ENCODE results near the gene ARL14EP.

ARL14EP gene

DNA sequence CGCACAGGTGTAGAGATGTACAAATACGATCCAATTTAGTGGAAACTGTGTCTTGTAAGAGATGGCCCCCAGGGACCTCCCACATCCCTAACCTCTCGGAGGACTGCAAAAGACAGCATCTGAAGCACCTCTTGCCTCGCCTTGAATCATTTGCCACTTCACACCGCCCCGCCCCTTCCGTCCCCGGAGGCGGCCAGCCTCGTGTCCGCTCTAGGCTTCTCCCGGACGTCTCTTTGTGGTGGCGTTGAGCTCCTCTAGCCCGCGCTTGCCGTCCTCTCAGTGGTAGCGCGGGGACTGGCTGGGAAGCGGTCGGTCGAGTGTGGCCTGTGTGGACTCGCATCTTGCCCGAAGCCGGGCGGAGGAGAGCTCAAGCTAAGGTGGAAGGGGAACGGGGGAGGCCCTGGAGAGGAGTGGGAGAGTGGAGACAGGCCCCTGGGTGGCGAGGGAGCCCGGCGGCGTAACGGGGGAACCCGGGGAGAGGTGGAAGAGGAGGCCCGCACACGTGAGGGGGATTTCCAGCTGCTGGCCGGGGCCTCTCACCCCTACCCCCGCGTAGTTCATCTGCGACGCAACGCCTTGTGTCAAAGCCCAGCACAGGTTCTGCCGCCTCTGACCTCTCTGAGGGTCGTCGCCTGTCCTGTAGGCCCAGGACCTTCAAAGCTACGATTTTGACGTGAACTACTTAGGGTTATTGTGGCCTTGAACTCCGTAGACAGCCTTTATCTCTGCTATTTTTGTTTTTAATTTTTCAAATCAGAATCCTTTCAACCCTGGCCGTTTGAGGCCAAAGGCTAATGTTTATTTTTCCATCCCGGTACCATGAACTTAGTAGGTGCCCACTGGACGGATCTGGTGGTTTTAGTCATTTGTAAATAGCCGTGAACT lies at the start of gene ARL14EP:
ARL14EP (plus strand) TSS at position 279 of the 885 bp plus-strand sequence. CDS start 7,845 bp downstream, outside the sequence.
- DNase-seq (ENCODE audit: low read depth, low spot score): peak; percentile 85
- peak within 1 kb of the TSS; percentile 53 for H3K27ac ChIP-seq

DNA sequence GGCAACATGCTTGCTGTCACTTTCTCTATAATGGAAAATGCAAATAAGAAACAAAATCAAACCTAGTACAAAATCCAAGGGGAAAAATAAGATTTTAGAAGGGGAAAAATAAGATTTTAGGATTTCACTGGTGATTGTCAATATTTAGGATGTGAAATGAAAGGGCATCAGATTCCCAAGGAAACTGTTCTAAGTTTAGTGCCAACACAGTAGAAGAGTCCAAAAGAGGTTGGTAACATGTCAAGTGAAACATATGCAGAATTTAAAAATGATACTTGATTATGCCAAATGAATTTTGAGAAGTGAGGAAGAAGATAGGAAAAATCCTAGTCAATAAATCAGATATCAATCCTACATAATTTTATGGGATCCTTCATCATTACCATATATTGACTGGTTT lies 45.7 kb upstream of the ARL14EP start:
- no peak overlapping the region for H3K27ac ChIP-seq
- DNase-seq (ENCODE audit: low read depth, low spot score): no peak

DNA sequence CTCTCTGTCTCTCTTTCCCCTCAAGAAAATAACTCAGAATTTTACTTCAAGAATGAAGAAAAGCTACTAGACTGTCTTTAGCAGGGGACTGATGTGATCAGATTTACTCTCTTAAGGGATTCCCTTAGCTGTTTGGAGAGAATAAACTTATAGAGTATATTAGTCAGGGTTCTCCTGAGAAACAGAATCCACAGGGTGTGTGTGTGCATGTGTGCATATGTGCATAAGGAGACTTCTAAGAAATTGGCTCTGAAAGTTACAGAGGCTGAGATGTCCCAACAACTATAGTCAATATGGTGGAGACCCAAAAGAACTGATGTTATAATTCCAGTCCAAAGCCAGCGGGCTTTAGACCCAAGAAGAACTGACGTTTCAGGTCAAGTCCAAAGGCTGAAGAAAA lies 43.1 kb upstream of the ARL14EP start:
- no peak overlapping the region for H3K27ac ChIP-seq
- no peak for DNase-seq (ENCODE audit: low read depth, low spot score)

DNA sequence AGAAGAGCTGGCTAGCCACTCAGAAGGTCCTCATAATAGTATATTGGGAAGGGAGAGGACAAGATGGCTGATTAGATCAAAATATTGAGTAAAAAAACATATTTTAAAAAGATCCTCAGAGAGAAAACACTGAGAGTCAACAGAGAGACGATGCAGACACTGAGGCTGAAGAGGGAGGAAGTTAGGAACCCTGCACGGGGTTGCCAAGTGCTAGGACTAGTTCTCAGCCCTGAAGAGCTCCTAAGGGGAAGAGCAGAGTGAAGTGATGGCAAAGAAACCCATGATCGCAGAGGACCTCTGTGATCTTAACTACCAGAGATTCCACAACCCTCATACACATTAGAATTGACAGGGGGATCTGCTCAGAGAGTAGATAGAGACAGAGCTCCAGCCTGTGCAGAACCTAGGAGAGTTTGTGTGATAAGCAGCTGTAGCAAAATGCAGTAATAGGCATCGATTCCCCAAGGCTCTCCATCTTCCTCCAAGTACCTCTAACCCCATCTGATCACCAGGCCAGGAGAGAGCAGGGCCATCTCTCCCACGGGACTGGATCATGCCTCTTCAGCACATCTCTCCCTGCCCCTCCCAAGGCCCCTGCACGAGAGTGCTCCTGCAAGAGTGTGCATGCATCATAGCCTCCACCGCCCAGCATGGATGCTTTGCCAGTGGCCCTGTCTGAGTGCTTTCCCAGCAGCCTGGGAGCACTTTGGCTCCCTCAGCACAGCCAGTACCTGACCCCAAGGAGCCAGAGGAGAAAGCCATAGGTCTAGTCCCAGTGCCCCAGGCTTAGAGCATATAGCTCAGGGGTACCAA lies 41.2 kb upstream of the ARL14EP start:
- no peak for DNase-seq (ENCODE audit: low read depth, low spot score)
- H3K27ac ChIP-seq: no peak overlapping the region

DNA sequence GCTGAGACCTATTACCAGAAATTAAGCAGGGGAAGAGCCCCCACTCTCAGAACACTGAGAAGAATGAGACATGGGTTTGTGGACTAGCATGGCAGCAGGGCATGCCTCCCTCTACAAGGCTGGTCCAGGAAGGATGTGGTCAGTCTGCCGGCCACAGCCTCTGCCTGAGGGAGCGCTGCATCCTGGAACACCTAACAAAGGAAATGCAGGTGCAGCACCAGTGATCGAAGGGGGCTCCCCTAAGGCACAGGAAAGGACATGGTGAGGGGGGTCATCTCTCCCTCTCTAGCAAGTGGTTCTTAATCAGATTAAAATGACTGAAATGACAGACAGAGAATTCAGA lies 40.6 kb upstream of the ARL14EP start:
- H3K27ac ChIP-seq: no peak overlapping the region
- no peak for DNase-seq (ENCODE audit: low read depth, low spot score)

DNA sequence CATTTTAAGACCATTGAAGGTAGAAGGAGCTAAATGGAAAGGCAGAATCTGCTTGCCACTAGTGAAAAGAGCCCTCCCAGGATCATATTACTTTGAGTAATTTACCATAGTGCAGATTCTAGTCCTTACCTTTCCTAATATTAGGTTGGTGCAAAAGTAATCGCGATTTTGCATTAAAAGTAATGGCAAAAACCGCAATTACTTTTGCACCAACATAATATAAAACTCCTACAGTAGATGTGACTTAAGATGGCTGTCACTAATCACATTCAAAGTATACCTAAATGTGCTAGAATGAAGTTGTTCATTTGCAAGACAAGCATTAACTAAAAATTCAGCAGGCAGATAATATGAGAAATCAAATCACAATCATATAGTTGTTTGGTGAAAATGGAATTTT lies 38.1 kb upstream of the ARL14EP start:
- H3K27ac ChIP-seq: no peak overlapping the region
- DNase-seq (ENCODE audit: low read depth, low spot score): no peak

DNA sequence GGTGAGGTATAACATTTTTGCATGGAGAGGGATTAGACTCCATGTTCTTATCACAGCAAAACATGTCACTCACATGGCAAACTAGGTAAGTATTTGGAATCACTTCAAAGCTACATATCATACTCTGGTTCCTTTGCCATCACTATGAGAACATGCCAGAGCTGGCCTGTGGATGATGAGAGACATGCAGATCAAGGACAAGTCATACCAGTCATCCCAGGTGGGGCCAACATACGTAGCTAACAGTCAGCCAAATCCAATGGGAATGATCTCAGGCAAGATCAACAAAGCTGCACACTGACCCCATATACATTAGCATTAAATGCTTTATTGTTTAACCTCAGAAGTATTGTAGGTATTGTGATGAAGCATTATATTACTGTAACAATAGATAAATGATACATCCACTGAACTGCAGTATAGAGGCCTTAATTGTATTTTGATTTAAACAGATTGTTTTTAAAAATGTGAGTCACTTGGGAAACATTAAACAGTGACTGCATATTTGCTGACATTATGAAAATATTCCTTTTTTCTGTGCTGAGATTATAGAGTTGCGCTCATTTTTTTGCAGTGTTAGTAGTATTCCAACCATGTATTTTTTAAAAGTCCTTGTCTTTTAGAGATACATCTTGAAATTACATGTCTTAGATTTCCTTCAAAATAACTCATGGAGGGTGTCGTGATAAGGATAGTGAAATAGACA lies 37.3 kb upstream of the ARL14EP start:
- DNase-seq (ENCODE audit: low read depth, low spot score): no peak
- no peak overlapping the region for H3K27ac ChIP-seq

DNA sequence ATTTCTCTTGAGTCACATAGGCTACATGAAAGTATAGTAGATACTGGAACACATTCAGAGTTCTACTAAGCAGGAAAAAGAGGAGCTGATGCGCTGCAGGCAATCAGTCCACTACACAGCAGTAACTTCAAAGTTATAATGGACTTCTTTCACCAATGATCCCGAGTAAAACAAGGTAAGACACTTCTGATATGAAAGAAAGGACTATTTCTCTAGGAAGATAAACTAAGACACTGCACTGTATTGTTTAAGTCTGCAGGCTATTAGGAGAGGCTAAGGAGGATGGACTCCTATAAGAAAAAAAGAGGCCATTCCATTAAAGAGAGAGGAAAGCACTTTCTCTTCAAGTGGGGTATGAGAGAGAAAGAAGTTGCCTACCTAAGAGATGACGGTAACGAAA lies 31.6 kb upstream of the ARL14EP start:
- H3K27ac ChIP-seq: no peak overlapping the region
- no peak for DNase-seq (ENCODE audit: low read depth, low spot score)

DNA sequence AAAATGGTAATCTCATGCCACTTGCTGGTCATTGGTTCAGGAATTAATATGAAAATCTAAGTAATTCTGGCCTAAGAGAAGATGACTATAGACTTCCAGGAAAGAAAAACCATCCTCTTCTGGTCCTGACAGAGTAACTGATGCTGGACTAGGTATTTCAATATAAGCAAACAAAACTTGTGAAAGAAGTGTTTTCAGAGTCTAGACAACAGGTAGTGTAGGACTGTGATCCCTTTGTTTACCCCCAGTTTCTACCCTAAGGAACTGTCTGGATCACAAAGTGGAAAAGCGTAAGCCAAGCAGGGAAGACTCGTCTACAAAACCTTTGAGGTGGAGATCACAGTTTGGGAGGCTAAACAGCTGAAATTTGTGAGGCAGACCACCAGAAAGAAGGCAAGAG lies 30.4 kb upstream of the ARL14EP start:
- no peak for DNase-seq (ENCODE audit: low read depth, low spot score)
- no peak overlapping the region for H3K27ac ChIP-seq

DNA sequence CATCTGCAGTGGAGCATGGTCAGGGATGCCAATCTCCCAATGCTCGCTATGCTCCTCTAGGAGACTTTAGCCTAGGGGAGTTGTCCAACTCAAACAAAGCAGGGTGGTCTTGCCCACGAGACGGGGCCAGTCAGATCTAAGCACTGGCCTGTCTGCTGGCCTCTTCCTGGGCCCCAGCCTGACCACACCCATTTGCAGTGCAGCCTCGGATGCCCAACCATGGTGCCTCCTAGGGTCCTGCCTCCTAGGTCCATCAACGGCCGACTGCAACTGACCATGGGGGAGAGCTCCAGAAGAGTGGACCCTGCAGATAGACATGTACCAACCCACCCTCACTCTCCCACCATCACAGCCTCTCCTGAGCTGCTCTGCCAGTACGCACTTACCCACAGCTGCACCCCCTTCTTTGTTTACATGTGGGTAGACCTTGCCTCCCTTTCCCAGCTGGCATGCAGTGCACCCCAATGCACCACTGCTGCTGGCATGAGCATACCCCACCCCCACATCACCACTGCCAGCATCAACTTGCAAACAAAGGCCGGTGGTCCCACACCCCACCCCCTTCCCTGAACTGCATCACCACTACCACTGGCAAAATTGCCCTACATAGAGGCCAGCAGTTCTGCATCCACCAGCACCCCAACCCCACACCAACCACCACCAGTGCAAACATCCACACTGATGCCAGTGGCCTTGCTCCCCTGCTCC lies 27.6 kb upstream of the ARL14EP start:
- H3K27ac ChIP-seq: no peak overlapping the region
- DNase-seq (ENCODE audit: low read depth, low spot score): no peak

DNA sequence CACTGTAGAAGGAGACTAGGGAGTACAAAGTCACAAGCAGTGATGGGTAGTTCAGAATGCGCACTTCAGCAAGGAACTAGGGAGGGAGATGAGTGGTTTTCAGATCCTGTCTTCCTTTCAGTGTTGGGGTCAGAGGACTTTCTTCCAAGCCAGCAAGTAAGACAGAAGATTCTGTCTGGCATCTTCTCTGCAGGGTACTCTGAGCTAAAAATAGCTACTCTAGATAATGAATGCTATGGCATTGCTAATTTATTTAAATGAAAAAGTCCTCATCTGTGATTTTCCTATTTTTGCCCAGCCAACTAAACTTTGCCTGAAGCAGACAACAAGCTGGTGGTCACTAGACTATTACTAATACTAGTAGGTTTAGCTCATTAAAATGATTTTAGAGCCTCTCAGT lies 18.3 kb upstream of the ARL14EP start:
- no peak for DNase-seq (ENCODE audit: low read depth, low spot score)
- no peak overlapping the region for H3K27ac ChIP-seq

DNA sequence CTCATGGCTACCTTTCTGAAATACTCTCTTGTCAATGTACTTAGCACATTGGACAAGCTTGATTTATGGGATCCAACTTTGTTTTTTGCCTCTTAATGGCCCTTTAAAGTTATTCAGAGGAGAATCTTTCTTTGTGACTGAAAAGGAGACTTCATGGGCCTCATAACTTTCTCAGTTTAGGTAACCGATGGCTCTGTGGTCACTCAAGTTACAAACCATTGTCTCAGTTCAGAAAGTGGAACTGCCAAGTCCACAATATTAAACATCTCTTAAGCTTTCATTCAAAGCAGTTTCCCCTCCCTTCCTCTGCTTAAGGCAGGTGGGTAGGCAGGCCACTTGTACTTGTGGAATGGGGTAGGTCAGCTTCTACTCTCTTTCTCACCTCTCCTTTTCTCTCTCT lies 12.3 kb upstream of the ARL14EP start:
- no peak for DNase-seq (ENCODE audit: low read depth, low spot score)

DNA sequence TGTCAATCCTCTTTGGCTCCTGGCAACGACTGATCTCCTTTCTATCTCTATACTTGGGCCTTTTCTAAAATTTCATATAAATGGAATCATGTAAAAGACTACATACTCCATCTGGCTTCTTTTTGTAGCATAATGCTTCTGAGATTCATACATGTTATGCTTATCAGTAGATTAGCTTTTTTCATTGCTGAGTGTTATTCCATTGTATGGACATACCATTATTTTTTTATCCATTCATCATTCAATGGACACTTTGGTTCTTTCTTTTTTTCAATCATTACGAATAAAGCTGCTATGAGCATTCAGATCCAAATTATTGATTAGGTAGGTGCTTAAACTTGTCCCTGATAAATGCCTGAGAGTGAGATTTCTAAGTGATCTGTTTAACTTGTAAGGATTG lies 11.7 kb upstream of the ARL14EP start:
- no peak overlapping the region for H3K27ac ChIP-seq
- DNase-seq (ENCODE audit: low read depth, low spot score): no peak

More for the DNA sequence above, 12.3 kb upstream of the ARL14EP start:
- no peak overlapping the region for H3K27ac ChIP-seq

DNA sequence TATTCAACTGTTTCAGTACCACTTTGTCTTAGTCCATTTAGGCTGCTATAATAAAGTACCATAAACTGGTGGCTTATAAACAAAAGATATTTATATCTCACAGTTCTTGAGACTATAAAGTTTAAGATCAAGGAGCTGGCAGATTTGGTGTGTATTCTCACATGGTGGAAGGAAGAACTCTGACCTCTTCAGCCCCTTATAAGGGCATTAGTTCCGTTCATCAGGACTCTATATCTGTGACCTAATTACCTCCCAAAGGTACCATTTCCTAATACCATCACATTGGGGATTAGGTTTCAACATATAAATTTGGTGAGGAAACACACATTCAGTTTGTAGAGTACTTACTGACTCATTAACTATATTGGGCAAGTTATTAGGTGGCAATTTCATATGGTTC lies 10.7 kb upstream of the ARL14EP start:
- no peak for DNase-seq (ENCODE audit: low read depth, low spot score)
- H3K27ac ChIP-seq: no peak overlapping the region

DNA sequence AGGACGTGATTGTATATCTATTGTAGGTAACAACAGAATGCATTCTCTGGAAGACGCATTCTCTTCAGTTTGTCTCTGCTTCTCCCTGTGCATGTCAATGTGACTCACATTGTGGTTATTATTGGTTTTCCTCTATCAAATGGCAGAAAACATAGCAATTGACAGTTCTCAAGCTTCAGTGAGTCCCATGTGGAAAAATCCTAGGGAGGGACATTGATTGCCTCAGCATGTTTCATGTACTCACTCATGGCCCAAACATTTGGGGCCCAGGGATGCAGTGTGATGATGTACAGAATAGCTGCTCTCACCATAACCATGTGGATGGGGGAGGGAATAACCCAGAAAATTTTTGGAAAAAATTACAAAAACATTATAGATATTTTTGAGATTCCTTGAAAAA lies 9.3 kb upstream of the ARL14EP start:
- H3K27ac ChIP-seq: no peak overlapping the region
- no peak for DNase-seq (ENCODE audit: low read depth, low spot score)

DNA sequence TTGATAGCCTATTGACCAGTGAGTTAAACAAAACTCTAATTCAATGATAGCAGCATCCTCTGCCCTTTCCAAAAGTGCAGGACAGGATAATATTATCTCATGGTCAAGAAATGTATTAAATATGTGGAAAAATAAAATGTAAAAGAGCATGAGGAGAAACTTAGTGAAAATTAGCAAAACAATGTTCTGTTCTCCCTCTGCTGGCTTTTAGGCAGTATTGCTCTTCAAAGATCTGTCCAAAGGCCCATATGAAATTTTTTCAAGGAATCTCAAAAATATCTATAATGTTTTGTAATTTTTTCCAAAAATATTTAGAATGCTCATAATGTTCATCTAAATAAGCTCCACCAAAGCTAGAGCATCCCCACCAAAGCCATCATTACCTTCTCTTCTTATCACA lies 8.3 kb upstream of the ARL14EP start:
- no peak for DNase-seq (ENCODE audit: low read depth, low spot score)
- no peak overlapping the region for H3K27ac ChIP-seq

DNA sequence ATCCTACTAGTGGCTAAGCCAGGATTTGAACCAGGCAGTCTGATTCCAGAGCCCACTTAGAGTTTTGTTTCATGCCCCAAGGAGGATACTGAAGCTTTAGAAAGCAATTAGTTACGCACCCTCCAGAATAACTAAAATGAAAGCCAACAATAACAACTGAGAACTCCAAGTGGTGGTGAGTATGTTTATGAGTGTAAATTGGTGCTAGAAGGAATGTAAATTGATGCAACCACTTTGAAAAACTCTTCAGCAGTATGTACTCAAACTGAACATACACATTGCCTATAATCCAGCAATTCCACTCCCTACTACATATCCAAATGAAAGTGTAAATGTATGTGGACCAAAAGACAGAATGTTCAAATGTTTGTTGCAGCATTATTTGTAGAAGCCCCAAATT lies 6.7 kb upstream of the ARL14EP start:
- no peak for DNase-seq (ENCODE audit: low read depth, low spot score)

DNA sequence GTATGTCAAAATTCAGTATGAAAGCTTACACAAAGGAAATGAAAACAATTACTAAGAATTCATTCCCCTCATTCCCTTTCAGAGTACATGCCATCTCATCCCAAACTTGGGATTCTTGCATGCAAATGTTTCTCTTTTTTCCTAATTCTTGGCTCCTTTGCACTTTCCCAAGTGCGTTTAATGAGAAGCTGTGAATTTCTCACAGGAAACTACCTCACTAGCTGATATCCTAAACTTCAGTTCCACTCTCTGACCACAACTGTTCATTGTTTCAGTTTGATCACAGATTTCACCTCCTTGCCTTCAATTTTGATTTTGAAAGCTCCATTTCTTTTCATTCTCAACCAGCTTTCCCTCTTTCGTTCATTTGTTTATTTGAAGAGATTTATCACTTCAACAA lies 5.9 kb upstream of the ARL14EP start:
- no peak for DNase-seq (ENCODE audit: low read depth, low spot score)
- no peak overlapping the region for H3K27ac ChIP-seq

More for the DNA sequence above, 6.7 kb upstream of the ARL14EP start:
- no peak overlapping the region for H3K27ac ChIP-seq

DNA sequence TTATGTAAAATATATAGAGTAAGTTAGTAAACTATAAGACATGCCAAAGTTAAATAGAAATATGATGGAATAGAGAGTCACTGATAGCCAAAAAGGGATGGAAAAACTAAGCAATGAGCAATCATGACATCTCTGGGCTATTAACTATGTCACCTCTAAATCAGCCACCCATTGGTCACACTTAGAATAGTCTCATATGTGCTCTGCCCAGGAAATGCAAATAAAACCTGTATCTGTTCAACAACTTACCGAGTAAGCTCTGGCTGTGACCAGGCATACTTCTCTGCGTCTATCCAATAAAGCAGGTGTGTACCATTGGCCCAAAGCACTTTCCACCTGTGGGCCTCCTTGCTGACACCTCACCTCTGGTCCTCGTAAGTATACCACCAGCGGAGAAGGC lies 1.6 kb upstream of the ARL14EP start:
- DNase-seq (ENCODE audit: low read depth, low spot score): no peak
- no peak overlapping the region for H3K27ac ChIP-seq

DNA sequence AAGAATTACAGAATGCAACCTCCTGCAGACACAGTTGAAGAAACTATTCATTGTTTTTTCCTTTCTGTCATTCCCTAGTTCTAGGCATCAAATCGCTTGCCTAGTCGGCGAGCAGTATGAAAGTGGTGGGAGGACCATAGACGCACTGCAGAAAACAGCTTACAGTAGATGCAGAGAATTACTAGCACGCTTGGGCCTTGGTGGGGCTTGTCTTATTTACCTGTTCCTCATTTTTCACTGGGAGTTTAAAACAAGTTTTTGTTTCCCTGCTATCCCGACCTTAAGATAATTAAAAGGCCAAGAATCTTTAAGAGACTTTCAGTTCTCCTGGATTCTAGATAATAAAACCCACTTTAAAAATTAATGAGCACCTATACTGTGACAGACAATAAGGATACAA lies 713 bp upstream of the ARL14EP start:
- DNase-seq (ENCODE audit: low read depth, low spot score): no peak
- H3K27ac ChIP-seq: no peak overlapping the region
